NCI-H2107 (cell line): ENCODE results near the gene CLDN15.
"Not testable (repeated sequence)": the region's sequence is repeated elsewhere in the genome, so short reads cannot be mapped to it uniquely, and the experiment has no call there.

Experiments
- DNase-seq: peaks from one replicate; lab custom pipeline; 2025; lab: John Stamatoyannopoulos, UW

The CLDN15 gene

DNA sequence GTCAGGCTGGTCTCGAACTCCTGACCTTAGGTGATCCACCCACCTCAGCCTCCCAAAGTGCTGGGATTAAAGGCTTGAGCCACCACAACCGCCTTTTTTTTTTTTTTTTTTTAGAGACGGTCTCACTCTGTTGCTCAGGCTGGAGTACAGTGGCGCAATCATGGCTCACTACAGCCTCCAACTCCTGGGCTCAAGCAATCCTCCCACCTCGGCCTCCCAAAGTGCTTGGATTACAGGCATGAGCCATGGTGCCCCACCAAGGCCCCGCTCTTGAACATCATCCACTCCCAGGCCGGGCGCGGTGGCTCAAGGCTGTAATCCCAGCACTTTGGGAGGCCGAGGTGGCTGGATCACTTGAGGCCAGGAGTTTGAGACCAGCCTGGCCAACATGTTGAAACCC, 38.1 kb downstream of the CLDN15 start:
- not testable (repeated sequence) for DNase-seq

DNA sequence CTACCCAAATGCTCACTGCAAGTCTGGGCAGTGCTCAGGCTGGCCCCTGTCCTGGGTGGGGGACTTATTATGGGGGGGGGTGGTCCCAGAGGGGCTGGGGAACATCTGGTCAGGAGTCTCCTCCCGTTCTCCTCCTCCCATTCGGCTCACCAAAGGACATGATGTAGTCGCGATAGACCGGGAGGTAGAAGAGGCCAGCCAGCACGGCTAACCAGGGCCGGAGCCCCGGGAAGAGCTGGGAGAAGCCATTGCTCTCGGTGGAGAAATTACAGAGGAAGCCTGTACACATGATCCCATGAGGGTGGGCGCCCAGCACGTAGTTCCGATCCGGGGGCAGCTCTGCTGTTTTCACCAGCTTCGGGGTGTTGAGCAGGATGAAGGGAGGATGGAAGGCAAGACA, 39.1 kb downstream of the CLDN15 start:
- DNase-seq: no peak

DNA sequence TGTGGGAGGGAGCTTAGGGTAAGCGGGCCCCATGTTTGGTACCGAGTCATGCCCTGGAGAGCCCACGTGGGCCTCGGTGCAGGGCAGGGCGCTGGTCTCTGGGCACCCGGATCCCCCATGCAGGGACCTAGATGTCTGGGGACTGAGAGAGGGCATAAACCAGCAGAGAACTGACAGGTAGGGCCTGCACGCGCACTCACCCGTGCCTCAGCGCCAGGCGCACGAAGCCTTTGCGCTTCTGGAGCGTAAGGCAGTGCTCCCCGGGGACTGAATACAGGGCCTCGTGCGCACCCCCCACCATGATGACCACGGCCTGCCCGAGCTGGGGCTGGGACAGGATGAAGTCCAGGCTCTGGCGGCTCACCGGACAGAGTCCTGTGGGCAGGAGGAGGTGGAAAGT, 39.6 kb downstream of the CLDN15 start:
- DNase-seq: no peak

DNA sequence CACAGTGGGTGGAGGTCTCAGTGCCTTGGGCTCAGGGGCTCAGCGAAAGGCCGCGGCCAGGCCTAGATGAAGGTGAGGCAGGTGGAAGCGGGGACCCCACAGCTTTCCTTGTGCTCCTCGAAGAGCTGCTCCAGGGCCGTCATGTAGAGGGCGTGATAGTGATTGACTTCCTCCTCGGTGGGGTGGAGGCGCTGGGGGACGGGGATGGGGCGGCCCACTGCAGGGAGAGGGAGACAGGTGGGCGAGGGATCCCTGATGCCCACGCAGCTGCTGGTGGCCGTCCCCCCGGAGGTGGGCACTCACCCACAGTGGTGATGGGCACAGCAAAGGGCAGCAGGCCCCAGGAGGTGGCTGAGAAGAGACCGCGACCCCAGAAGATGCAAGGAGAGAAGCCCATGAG, 41.7 kb downstream of the CLDN15 start:
- no peak for DNase-seq

DNA sequence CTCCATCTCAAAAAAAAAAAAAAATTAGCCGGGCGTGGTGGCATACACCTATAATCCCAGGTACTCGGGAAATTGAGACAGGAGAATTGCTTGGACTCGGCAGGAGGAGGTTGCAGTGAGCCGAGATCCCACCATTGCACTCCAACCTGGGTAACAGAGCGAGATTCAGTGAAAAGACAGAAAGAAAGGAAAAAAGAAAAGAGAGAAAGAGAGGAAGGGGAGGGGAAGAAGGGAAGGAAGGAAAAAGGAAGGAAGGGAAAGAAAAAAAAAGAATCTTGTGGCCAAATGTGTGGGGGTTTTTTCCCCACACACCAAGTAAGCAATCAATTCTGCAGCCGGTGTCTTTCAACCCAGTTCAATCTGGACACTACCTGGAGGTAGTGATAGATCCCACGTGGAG, 48.5 kb downstream of the CLDN15 start:
- no peak for DNase-seq

DNA sequence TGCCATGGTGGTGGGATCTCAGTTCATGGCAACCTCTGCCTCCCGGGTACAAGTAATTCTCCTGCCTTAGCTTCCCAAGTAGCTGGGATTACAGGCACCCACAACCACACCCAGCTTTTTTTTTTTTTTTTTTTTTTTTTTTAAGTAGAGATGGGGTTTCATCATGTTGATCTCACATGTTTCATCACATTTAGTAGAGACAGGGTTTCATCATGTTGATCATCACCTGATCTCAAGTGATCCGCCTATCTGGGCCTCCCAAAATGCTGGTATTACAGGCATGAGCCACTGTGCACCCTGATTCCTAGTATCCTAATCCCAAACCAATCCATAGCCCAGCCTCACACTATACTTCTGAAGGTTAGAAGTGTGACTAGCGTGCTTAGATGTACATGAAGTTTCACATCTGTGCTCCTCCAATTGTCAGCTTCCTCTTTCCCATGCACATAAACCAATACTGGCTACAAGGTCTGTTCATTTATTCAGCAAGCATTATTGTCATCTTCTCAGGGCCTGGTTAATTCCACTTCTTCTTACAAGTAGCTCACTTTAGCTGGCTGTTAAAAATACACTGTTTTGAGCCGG, 50.7 kb downstream of the CLDN15 start:
- DNase-seq: no peak

DNA sequence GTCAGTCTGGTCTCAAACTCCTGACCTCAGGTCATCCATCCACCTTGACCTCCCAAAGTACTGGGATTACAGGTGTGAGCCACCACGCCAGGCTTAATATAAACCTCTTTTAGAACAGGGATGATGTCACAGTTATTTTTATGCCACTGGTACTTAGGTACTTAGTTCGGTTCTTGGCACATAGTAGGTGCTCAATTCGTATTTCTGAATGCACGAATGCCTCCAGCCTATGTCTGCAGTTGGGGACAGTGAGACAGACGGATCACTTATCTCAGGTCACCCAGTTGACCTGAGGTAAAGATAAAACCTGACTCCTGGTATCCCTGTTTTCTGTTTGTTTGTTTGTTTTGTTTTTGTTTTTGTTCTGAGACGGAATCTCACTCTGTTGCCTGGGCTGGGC, 51.4 kb downstream of the CLDN15 start:
- no peak for DNase-seq

DNA sequence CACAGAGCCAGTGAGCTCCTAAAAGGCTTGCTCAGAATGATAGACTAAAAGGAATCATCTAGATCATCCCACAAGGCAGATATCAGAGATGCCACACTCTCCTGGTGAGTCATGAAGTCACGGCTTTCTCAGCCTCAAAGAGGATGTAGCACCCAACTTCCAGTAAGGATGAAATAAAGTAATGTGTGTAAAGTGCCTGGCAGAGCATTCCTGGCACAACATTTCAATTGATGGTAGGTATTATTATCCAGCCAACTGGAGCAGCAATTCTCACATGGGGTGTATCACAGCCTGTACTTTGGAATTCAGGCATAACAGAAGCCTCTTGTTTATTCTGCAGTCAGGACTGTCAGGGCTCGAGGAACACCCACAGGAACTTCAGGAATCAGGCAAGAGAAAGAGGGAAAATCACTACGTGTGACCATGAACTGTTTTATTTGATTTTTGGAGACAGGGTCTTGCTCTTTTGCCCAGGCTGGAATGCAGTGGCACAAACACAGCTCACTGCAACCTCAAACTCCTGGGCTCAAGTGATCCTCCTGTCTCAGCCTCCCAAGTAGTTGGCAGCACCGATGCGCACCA, 52.3 kb downstream of the CLDN15 start:
- DNase-seq: no peak
